Measurements from ENCODE around the gene ZC3H18. TPM values are rescaled to one million over a fixed set of nuclear protein-coding genes. Genes with fewer than 3 reads are reported as not detected.
A peak's percentile ranks its signal among the peaks of the same experiment; 100 is the strongest.

Gene ZC3H18
- total RNA-seq, 1 donor from 2014 or later, result 10.5 TPM

- H3K4me3 ChIP-seq (ENCODE audit: low read depth, low read length), result peak overlapping the region; percentile 62
- TF ChIP-seq CTCF (IDR thresholded peaks at IDR 0.05; ENCODE audit: insufficient read depth, low read length, severe bottlenecking), result peak; percentile 24
- H3K36me3 ChIP-seq (ENCODE audit: control insufficient read depth, insufficient read depth, low read length), result no peaks in the 10 kb centered on the region
- DNase-seq (ENCODE audit: low read depth) (peak; percentile 8), FAIRE-seq (no peak)
- H3K27me3 ChIP-seq (ENCODE audit: control insufficient read depth, insufficient read depth, low read length), result peaks cover 2% of the 10 kb centered on the region
These were observed 35.5 kb upstream of the ZC3H18 start for GRCh38 chr16:88534638-88535190.

- no peak for TF ChIP-seq CTCF (IDR thresholded peaks at IDR 0.05; ENCODE audit: insufficient read depth, low read length, severe bottlenecking)
- Histone ChIP-seq H3K27me3 (ENCODE audit: control insufficient read depth, insufficient read depth, low read length) (peaks cover 7% of the 10 kb centered on the region), H3K36me3 (ENCODE audit: control insufficient read depth, insufficient read depth, low read length) (no peaks in the 10 kb centered on the region), H3K4me3 (ENCODE audit: low read depth, low read length) (peak overlapping the region; percentile 62)
- no peak for DNase-seq (ENCODE audit: low read depth)
- FAIRE-seq, result no peak
These were observed 34.9 kb upstream of the ZC3H18 start for GRCh38 chr16:88535191-88535856.

- no peak for TF ChIP-seq CTCF (IDR thresholded peaks at IDR 0.05; ENCODE audit: insufficient read depth, low read length, severe bottlenecking)
- FAIRE-seq (no peak), DNase-seq (ENCODE audit: low read depth) (no peak)
- no peak overlapping the region for H3K4me3 ChIP-seq (ENCODE audit: low read depth, low read length)
- H3K27me3 ChIP-seq (ENCODE audit: control insufficient read depth, insufficient read depth, low read length), result peaks cover 7% of the 10 kb centered on the region
- H3K36me3 ChIP-seq (ENCODE audit: control insufficient read depth, insufficient read depth, low read length), result no peaks in the 10 kb centered on the region
These were observed 34.4 kb upstream of the ZC3H18 start for GRCh38 chr16:88535857-88536222.

GRCh38 chr16:88536510-88536909, 33.7 kb upstream of the ZC3H18 start:
- H3K27me3 ChIP-seq (ENCODE audit: control insufficient read depth, insufficient read depth, low read length), result peaks cover 7% of the 10 kb centered on the region
- DNase-seq (ENCODE audit: low read depth) (no peak), FAIRE-seq (no peak)
- H3K36me3 ChIP-seq (ENCODE audit: control insufficient read depth, insufficient read depth, low read length), result no peaks in the 10 kb centered on the region
- H3K4me3 ChIP-seq (ENCODE audit: low read depth, low read length), result no peak overlapping the region
- no peak for TF ChIP-seq CTCF (IDR thresholded peaks at IDR 0.05; ENCODE audit: insufficient read depth, low read length, severe bottlenecking)

- TF ChIP-seq CTCF (IDR thresholded peaks at IDR 0.05; ENCODE audit: insufficient read depth, low read length, severe bottlenecking), result peak; percentile 45
- peak; percentile 19 for DNase-seq (ENCODE audit: low read depth)
- Histone ChIP-seq H3K27me3 (ENCODE audit: control insufficient read depth, insufficient read depth, low read length) (peaks cover 7% of the 10 kb centered on the region), H3K36me3 (ENCODE audit: control insufficient read depth, insufficient read depth, low read length) (no peaks in the 10 kb centered on the region), H3K4me3 (ENCODE audit: low read depth, low read length) (no peak overlapping the region)
- FAIRE-seq, result no peak
These were observed 33.0 kb upstream of the ZC3H18 start for GRCh38 chr16:88536971-88537751.
